Activated CD4-positive, alpha-beta T cell treated with anti-CD3 and anti-CD28 coated beads, Interleukin-2, Interleukin-6, amounts not matched to agents 100 ng/mL and 50 ng/mL, durations not matched to agents 16 hours and 8 hours (primary cell): ENCODE data around the gene ASAP3.

Experiments
- DNase-seq: peaks from one replicate; pipeline ENCODE4 v3.0.0-alpha.2; 2020

ASAP3 gene

DNA sequence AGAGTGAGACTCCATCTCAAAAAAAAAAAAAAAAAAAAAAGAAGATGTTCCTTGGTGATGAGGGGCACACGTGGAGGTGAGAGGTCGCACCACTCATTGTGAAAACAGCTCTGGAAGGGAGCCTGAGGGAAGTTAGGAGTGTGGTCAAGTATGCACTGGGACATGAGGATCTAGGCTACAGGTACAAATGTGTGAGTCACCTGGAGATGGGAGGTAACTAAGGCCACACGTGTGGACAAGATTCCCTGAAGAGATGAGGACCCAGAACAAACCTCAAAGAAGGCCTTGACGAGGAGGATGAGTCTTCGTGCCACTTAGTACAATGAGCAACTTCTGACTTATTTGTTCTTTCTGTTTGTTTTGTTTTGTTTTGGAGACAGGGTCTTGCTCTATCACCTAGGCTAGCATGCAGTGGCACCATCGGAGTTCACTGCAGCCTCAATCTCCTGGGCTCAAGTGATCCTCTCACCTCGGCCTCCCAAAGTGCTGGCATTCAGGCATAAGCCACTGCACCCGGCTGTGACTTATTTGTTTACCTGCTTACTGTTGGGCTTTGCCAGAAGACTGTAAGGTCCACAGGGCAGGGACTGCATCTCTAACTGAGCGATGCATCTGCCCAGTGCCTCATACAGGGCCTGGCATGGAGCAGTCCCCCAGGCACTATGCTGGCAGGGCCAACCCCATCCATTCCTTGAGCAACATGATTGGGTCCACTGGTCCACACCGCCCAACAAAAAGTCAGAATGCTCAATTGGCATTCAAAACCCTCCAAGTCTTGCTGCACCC, 6.4 kb downstream of the ASAP3 start:
- DNase-seq: no peak

DNA sequence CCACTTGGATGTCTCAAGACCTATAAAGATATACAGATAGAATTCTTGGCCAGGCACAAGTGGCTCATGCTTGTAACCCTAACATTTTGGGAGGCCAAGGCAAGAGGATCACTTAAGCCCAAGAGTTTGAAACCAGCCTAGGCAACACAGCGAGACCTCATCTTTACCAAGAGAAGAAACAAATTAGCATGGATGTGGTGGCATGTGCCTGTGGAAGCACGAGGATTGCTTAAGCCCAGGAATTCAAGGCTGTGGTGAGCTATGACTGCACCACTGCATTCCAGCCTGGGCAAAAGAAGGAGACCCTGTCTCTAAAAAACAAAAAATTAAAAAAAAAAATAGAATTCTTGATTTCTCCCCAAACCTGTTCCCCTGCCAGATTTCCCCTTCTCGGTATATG, 8.3 kb downstream of the ASAP3 start:
- no peak for DNase-seq

DNA sequence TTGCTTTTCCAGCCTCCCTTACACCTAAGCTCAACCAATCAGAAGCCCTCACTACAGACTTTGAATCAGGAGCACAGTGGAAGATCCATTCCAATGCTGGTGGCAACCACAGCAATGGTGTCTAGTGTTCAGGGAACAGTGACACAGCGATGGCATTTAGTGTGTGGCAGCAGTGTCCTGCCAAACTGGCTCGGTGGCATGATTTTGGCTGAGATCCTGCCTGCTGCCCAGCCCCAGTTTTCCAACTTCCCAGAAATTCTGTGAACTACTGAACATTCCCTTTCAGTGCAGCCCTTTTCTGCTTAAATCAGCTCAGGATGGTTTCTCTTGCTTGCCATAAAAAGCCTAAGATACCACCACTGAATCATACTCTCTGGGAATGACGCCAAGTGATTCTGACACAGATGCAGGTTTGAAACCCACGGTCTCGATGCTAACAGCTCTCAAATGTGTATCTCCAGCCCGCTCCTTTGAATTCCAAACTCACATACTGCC, 8.8 kb downstream of the ASAP3 start:
- DNase-seq: no peak

DNA sequence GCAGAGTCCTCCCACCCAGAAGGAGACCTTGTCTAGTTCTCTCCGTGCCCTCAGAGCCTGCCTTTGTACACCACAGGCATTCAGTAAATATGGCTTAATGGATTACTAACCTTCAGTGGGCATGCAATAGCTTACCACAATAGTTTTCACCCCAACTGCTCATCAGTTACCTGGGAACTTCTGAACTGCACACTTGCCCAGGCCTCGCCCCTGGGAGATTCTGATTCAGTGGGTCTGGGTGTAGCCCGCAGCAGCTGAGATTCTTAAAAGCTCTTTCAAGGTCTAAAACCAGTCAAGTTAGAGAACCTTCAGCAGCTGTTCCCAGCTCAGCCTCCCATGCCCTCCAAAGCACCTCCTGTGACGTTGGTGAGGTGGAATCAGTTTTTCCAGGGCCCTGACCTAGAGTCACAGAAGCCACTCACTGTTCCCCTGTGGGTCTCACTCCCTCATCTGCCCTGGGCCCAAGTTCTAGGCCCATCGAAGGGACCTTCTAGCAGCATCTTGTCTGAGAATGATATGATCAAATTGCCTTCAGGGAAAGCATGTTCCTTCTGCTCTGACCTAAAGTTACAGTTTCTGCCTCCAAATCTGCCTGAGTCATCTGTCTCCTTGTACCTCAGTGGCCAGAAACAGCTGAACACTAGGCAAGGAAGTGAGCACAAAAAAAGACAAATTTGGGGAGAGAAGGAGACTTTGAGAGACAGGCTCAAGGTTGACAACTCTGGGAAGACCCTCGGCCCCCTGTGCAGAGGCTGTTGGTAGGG, 10.8 kb downstream of the ASAP3 start:
- DNase-seq: no peak

DNA sequence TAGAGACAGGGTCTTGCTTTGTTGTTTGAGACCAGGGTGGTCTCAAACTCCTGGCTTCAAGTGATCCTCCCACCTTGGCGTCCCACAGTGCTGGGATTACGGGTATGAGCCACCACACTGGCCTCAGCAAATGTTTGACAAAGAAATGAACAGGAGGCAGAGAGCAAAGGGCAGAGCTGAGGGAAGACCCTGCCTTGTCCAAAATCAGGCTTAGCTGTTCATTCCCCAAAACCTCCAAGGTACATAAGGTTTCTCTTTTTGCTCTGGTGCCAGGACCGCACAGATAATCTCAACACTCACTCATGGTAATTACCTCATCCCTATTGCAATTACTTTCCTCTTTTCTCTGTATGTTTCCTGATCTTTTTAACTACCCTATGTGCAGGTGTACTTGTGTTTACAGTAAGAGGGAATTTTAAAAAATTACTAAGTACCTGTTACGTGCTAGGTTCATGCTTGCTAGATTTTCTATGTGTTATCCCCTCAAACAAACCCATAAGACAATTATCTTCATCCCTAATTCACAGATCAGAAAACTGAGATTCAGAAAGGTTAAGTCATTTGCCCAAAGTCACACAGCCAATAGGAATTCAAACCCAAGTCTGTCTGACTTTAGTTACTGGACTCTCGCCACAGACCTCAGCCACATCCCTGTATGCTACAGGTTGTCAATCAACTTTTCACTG, 11.5 kb downstream of the ASAP3 start:
- DNase-seq: no peak

DNA sequence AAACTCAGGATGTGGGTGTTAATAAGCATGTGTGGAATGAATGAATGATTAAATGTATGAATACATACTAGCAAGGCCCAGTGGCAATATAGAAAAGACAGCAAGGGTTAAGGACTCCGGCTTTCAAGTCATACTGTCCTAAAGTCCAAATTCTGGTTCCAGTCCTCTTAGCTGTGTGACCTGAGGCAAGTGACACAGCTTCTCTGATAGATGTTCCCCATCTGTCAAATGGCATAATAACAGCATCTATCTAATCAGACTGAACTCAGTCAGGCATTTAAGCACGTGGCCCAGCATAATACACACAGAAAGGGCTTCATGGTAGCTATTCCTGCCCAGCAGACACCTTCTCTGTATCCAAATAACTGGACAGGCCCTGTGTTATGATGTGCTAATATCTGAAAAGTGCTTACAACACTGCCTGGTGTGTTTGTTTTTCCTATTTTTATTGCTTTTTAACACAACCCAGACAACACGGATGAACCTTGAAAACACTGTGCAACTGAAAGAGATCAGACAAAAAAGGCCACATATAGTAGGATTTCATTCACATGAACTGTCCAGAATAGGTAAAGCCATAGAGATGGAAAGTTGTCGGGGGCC, 12.4 kb downstream of the ASAP3 start:
- no peak for DNase-seq

DNA sequence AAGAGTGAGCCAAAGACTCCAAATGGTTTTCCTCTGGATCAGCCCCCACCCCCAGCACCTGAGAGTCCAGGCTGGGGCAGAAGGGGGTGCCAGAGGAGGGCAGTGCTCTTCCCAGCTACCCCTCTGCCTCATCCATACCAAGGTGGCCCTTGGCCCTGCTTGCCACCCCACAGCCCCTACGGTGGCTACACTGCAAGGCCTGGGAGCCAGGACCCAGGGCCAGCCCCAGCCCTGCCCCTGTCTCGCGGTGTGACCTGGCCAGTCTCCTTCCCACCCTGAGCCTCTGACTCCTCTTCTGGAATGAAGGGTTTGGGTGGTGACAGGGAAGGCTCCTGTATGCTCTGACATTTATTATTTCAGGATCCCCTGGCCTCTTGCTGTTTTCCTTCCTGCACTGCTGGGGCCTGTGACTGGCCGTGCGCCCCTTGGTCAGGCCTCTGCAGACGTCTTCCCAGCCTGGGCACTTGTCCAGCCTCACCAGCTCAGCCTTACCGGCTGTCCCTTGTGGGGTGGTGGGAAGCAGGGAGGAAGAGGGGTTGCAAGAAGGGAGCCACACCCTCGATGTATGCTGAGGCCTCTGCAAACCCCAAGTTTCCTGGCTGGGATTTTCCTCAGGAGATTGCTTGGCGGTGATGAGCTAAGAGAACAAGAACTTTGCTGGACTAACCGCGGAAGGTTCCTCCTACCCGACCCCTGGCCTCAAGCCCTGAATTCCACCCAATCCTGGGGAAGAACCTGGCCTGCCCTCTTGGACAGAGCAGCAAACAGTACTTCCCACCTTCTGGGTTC, 13.5 kb downstream of the ASAP3 start:
- DNase-seq: no peak

DNA sequence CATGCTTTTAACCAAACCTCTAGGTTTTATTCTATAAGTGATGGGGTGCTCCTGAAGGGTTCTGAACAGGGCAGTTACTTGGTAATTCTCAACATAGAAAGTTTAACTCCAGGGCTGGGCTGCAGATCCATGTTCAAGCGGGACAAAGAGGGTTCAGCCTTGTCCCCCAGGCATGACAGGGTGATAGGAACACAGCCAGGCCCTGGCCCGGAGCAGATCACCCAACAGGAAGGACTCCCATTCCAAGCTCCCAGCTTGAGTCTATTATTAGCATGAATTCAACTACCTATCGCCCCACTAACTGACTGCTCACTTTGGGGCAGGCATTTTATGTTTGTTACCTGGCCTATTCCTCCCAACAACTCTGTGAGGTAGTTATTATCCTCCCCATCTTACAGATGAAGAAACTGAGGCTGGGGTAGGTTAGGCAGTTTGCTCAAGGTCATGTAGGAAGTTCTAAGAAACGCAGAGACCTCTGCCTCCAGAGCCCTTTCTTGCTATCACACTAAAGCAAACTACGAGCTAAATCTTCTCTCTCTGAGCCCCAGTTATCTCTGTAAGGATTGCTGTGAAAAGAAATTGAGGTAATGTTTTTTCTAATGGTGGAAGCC, 14.5 kb downstream of the ASAP3 start:
- DNase-seq: no peak

DNA sequence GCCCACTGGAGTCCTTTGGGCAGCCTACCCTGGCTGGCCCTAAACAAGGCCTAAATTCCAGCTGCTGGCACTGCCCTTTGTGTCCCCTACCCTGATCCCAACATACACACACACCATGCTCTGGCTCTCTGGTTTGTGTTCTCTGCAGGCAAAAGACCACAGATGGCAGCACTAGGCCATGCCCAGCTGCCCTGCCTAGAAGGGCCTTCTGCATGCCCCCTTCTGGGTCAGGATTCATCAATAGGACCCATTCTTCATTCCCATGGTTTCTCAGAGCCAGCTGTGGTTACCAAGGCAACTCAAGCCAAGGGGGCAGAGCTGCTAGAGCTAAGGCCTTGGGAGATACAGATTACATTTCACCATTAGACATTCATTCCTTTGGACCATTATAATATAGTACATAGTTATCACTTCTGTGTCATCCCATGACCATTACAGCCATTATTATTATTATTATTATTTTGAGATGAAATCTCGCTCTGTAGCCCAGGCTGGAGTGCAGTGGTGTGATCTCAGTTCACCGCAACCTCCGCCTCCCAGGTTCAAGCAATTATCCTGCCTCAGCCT, 17.5 kb downstream of the ASAP3 start:
- no peak for DNase-seq

DNA sequence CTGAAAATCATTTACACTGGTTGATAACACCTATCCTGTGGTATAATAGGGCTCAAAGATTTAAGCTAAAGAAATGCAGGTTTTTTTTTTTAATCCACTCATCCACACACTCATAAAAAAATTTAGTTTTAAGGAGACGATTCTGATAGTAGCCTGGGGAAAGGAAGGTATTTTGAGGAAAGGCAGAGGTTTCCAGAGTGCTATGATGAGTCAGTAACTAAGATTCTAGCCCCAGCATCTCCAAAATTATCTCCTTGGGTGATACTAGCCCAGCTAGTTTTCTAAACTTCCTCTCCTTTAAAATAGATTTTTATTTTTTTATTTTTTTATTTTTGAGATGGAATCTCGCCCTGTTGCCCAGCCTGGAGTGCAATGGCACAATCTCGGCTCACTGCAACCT, 20.7 kb downstream of the ASAP3 start:
- no peak for DNase-seq

DNA sequence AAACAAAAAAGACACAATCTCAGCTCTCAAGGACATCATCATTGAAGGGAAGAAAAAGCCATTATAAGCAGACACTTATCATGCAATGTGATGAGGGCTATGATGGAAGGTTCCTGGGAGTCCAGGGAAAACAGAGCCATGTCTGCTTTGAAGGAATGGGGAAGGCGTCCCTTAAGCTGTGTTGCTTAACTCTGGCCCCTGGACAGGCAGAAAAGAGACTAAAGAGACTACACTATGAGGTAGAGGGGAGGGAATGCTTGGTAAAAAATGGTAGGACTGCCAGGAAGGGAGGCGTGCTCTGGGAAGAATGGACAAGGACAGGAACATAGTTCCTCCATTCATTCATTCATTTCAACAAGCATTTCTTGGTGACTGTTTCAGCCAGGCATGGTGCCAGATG, 21.2 kb downstream of the ASAP3 start:
- DNase-seq: no peak

DNA sequence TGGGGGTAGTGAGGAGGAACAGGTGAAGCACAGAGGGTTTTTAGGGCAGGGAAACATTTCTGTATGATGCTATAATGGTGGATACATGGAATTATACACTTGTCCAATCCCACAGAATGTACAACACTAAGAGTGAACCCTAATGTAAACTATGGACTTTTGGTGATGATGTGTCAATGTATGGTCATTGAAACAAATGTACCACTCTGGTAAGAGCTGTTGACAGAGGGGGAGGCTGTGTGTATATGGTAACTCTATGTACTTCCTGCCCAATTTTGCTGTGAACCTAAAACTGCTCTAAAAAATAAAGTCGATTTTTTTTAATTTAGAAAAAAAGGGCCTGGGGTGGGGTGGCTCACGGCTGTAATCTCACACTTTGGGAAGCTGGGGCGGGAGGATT, 22.9 kb downstream of the ASAP3 start:
- DNase-seq: no peak

DNA sequence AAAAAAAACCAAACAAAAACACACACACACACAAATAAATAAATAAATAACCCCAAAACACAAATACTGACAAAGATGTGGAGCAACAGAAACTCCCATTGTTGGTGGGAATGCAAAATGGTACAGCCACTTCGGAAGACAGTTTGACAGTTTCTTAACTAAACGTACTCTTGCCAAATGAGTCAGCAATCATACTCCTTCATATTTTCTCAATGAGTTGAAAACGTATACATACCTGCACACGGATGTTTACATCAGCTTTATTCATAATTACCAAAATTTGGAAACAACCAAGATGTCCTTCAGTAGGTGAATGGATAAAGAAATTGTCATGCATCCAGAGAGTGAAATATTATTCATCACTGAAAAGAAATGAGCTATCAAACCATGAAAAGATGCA, 23.5 kb downstream of the ASAP3 start:
- DNase-seq: no peak

DNA sequence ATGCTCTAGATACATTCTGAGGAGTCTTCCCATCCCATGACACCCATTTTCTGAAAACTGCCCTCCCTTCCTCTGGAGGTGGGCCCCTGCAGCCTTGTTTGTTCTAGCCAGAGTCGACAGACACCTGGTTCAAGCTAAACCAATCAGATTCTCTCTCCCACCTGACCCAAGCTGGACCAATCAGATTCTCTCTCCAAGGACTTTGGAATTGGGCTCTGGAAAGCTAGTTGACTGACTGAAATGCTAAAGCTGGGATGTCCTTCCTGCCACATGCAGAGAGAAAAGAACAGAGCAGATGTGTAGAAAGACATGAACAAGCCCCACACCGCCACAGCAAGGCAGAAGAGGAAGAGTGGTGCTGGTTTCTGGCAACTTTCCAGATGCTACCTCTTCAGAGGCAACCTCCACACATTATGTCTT, 24.6 kb downstream of the ASAP3 start:
- no peak for DNase-seq

DNA sequence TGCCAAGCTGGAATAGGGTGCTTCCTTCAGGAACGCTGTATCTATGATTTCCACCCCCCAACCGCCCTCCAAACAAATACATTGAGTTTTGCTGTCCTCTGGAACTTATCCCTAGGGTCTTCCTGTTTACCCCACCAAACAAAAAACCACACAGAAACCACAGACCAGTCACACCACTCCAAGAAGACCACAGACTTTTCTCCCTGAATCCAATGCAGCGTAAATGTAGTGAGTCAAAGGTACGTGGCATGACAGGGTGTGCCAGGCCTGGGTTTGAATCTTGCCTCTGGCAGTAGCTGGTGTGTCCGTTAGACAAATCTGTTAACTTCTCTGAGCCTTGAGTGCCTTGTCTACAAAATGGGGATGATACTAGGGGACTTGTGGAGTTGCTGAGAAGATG, 27.8 kb downstream of the ASAP3 start:
- no peak for DNase-seq

DNA sequence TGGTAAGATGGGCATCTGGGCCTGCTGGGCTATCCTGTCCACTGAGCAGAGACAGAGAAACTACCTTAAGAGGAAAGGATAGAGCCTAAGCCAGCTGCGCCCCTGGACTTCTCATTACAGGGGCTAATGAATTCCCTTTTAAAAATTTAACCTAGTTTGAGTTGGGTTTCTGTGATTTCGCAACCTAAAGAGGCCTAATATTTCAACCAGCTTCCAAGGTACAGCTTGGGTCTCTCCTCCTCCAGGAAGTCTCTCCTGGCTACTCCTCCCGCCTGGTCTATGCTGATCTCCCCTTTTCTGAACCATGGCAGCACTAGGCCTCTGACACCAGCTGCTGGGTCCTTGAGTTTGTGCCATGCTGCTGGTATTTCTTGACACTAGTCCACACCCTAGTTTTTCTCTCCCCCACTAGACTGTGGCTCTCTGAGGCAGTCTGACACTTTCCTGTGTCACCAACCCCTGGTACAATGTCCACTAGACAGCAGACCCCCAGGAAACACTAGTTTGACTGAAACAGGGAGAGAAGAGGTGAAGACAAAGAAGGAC, 30.5 kb downstream of the ASAP3 start:
- DNase-seq: no peak

DNA sequence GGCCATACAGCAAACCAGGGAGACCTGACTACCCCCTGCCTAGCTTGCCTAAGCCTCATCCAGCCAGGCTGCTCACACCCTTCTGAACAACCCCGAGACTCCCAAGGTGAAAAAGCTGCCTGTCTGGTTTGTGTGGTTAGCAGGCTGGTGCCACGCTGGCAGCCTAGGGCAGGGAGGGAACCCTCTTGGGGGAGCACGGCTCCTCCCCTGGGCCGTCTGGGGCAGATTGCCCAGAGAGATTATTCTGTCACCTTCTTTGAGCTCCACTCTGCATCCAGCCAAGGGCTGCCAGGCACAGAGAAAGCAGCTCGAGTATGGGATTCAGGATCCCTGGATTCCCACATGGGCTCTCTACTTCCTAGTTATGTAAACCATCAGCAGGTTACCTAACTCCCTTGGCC, 32.0 kb downstream of the ASAP3 start:
- DNase-seq: peak; percentile 27

DNA sequence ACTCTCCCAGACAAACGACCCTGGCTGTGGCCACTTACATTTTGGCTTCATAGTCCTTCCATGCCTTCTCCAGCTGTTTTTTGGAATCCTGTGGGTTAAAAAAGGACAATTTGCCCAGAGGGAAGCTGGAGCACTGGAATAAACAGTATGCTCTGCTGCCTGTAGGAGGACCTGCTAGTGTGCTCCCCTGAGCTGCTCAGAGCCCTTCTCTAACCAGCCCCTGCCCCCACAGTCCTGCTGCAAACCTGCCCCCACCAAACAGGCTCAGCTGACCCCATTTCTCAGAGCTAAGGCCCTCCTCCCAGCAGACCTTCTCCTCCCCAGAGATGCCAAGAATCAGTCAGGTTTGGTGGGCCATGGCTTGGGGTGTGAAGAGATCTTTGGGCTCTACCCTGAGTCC, 32.5 kb downstream of the ASAP3 start:
- DNase-seq: no peak

DNA sequence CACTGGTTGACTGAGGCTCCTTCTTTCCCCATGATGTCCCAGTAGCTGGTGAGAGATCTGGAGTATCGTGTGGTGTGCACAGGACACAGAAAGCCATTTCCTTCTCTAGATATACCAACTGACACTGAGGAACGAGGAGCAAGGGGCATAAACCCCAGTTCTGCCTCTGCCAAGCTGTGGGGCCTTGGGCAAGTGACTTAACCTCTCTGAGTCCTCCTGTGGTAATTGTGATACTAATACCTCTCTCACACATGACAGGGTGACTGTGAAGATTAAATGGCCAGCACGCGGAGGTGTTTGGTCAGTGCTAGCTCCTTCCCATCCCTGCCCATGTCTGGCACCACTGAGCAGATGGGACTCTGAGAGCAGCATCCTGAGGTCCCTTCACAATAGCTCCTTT, 33.1 kb downstream of the ASAP3 start:
- no peak for DNase-seq

DNA sequence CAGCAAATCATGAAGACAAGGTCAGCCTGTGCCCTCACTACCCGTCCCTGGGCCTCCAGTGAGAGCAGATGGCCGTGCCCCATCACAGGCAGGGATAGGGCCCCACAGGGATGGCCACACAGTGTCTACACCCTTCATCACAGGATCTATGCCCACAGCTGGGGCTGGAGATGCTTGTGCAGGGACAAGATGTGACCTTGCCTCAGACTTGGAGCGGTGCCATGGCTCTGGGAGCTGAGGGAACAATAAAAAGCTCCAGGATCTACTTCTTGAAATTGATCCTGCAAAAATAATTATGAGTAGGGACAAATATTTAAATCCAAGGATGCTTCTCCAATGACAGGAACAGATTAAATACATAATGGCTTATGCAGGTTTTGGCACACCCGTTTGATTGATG, 34.0 kb downstream of the ASAP3 start:
- no peak for DNase-seq

DNA sequence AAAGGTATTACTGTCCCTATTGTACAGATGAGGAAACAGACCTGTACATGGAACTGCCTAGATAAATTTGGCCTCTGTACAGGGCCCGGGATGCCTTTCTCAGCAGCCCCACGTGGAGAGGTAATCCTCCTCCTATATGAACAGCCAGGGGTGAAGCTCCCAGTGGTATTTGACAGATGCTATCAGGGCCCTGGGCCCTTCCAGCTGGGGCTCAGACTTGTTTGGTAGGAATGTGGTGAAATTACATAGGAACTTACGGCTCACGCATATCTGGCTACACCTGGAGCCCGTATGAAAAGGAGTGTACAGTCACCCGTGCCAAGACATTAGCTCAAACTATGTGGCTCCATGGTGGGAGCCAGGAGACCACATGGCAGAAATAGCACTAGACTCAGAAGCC, 34.7 kb downstream of the ASAP3 start:
- DNase-seq: no peak
